Kidney (tissue), 14 donors: ENCODE results near the gene KREMEN2. TPM values are rescaled to one million over a fixed set of nuclear protein-coding genes. Genes with fewer than 3 reads are reported as not detected.

Experiments used
- DNase-seq, 5 donors: peaks; one replicate each; pipeline ENCODE4 v3.0.0-alpha.2; 2013 to 2020
- FAIRE-seq: peaks from 2 replicates; lab custom pipeline; 2012; peaks lifted over from hg19 to GRCh38; lab: Jason Lieb, UNC
- H3K27ac ChIP-seq, 2 donors: one replicate each; pipeline ENCODE4 v1.7.0; 2013; ENCODE audit warnings: low read depth in 2 of 2, low read length in 2 of 2, inconsistent platforms in 1 of 2
- H3K27me3 ChIP-seq: one replicate; pipeline ENCODE4 v1.7.1; 2013; ENCODE audit warnings: low read length, inconsistent platforms; ENCODE audit not compliant: control insufficient read depth, insufficient read depth
- H3K36me3 ChIP-seq, 3 donors: one replicate each; pipeline versions ENCODE4 v1.7.0 to v1.7.1; 2013; ENCODE audit warnings: low read length in 3 of 3, control low read depth in 1 of 3, inconsistent platforms in 1 of 3; ENCODE audit not compliant: insufficient read depth in 3 of 3, control insufficient read depth in 2 of 3
- H3K4me1 ChIP-seq, 3 donors: one replicate each; pipeline versions ENCODE4 v1.7.0 to v1.7.1; 2013; ENCODE audit warnings: low read length in 3 of 3, inconsistent platforms in 1 of 3, low read depth in 1 of 3; ENCODE audit not compliant: control insufficient read depth in 2 of 3, insufficient read depth in 2 of 3
- H3K4me3 ChIP-seq, 3 donors: one replicate each; pipeline versions ENCODE4 v1.7.0 to v1.8.1; 2013; ENCODE audit warnings: low read length in 3 of 3, control low read depth in 1 of 3, inconsistent platforms in 1 of 3
- H3K9ac ChIP-seq, 3 donors: one replicate each; pipeline versions ENCODE4 v1.7.0 to v1.7.1; 2013; ENCODE audit warnings: low read length in 3 of 3, control low read depth in 1 of 3, inconsistent platforms in 1 of 3
- H3K9me3 ChIP-seq, 3 donors: one replicate each; pipeline versions ENCODE4 v1.7.0 to v1.7.1; 2013; ENCODE audit warnings: low read length in 3 of 3, control low read depth in 1 of 3, inconsistent platforms in 1 of 3; ENCODE audit not compliant: control insufficient read depth in 2 of 3, insufficient read depth in 1 of 3
- intact Hi-C: fragments of 100-400 bp; cut with DNase I; formaldehyde crosslinking; loops from one replicate; pipeline ENCODE4 v1.11.1; 2022
- polyA plus RNA-seq: library from polyadenylated mRNA; stranded (reverse); fragments of 350-450 nt; fragmentation: Illumina TruSeq; extraction: RNeasy Lipid Tissue Mini Kit (QIAGEN cat#74804); gene quantifications from one replicate; pipeline ENCODE4 v1.2.3, GENCODE V29; 2014; ENCODE audit warnings: low read depth, low replicate concordance; ENCODE audit not compliant: insufficient read depth
- total RNA-seq: library from RNA; stranded (reverse); fragmentation: NEBNext Ultra II Directional; extraction: Animal tissue kit (Norgen Biotek cat#: 25700); gene quantifications from one replicate; pipeline ENCODE4 v1.2.1, GENCODE V29; 2021
- TF ChIP-seq, protein P1 (sequence below): IDR thresholded peaks from 3 replicates; pipeline ENCODE4 v1.5.1; 2012; ENCODE audit warnings: mild to moderate bottlenecking, moderate library complexity, borderline replicate concordance; ENCODE audit not compliant: insufficient read depth; ENCODE audit errors: extremely low read depth
- donor health status: control.
- donor health status: control.
- donor health status: control.
- donor health status: control.
- donor health status: control.
- donor health status: DM: yes; HTN: yes; CAD: no.
- donor health status: Normal renal cell carcinoma (clear cell type).

KREMEN2 gene
- total and polyA plus RNA-seq, 2 donors from 2014 or later = not detected

DNA sequence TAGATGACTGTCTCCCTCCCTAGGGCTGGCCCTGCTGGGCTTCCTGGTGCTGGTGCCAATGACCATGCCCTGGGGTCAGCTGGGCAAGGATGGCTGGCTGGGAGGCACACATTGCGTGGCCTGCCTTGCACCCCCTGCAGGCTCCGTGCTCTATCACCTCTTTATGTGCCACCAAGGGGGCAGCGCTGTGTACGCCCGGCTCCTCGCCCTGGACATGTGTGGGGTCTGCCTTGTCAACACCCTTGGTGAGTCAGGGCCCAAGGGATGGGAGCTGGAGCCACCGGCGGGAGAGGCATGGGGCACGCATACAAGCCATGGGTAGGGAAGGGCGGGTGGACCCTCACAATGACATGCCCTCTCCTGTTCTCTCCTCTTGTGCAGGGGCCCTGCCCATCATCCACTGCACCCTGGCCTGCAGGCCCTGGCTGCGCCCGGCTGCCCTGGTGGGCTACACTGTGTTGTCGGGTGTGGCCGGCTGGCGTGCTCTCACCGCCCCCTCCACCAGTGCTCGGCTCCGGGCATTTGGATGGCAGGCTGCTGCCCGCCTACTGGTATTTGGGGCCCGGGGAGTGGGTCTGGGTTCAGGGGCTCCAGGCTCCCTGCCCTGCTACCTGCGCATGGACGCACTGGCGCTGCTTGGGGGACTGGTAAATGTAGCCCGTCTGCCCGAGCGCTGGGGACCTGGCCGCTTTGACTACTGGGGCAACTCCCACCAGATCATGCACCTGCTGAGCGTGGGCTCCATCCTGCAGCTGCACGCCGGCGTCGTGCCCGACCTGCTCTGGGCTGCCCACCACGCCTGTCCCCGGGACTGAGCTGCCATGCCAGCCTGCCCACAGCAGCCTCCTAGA is 7.3 kb downstream of the KREMEN2 start:
- intact Hi-C loops = no loop called here
- TF ChIP-seq, protein P1, sequence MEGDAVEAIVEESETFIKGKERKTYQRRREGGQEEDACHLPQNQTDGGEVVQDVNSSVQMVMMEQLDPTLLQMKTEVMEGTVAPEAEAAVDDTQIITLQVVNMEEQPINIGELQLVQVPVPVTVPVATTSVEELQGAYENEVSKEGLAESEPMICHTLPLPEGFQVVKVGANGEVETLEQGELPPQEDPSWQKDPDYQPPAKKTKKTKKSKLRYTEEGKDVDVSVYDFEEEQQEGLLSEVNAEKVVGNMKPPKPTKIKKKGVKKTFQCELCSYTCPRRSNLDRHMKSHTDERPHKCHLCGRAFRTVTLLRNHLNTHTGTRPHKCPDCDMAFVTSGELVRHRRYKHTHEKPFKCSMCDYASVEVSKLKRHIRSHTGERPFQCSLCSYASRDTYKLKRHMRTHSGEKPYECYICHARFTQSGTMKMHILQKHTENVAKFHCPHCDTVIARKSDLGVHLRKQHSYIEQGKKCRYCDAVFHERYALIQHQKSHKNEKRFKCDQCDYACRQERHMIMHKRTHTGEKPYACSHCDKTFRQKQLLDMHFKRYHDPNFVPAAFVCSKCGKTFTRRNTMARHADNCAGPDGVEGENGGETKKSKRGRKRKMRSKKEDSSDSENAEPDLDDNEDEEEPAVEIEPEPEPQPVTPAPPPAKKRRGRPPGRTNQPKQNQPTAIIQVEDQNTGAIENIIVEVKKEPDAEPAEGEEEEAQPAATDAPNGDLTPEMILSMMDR = no peak
- Histone ChIP-seq H3K9me3 (no peaks in the 10 kb centered on the region), H3K27ac (no peak overlapping the region), H3K36me3 (no peaks in the 10 kb centered on the region), H3K4me1 (peaks cover 0 to 8% (median 0%) of the 10 kb centered on the region in 3 donors), H3K9ac (no peak overlapping the region), H3K27me3 (peaks cover 8% of the 10 kb centered on the region), H3K4me3 (no peak overlapping the region)
- DNase-seq (peak in 2 of 5 donors; percentile 58 to 72), FAIRE-seq (no peak)

DNA sequence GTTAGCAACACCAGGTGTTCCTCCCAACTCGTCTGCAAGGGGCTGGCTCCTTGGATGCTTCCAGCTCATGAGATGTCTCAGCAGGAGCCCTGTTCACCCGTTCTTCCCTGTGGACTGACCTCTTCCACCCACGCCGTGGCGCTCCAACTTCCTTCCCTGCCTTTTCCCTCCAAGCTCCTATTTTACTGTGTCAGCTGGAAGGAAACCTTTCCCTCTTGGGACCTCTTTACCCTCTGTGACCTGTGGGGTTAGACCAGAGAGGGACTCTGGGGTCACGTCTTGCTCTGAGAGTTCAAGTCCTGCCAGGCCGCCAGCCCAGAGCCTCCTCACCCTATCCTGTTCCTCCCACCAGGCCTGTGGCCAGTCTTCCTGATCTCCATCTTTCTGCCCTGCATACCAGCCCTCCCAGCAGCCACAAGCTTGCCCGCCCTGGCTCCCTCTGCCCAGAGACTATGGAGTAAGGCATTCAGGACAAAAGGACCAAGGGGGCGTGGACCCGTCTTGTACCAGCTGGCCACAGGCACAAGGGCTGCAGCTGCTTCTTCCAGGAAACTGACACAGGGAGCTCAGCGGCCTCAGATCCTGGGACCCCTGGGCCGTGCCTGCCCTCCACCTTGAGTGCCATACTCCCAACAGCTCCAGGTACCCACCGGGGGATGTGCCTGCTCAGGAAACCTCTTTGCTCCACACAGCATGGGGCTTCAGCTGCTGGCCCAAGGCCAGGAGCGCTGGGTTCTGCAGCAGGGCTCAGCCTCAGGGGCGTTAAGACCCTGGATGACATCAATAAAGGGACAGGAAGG is 8.1 kb downstream of the KREMEN2 start:
- H3K4me3 ChIP-seq = no peak overlapping the region
- H3K9ac ChIP-seq = no peak overlapping the region
- H3K27me3 ChIP-seq = peaks cover 8% of the 10 kb centered on the region
- H3K4me1 ChIP-seq = peaks cover 0 to 8% (median 0%) of the 10 kb centered on the region in 3 donors
- DNase-seq = peak in 2 of 5 donors; percentile 39 to 69
- TF ChIP-seq, protein P1 = no peak
- intact Hi-C loops = no loop called here
- no peaks in the 10 kb centered on the region for H3K9me3 ChIP-seq
- no peaks in the 10 kb centered on the region for H3K36me3 ChIP-seq
- no peak for FAIRE-seq
- H3K27ac ChIP-seq = no peak overlapping the region

DNA sequence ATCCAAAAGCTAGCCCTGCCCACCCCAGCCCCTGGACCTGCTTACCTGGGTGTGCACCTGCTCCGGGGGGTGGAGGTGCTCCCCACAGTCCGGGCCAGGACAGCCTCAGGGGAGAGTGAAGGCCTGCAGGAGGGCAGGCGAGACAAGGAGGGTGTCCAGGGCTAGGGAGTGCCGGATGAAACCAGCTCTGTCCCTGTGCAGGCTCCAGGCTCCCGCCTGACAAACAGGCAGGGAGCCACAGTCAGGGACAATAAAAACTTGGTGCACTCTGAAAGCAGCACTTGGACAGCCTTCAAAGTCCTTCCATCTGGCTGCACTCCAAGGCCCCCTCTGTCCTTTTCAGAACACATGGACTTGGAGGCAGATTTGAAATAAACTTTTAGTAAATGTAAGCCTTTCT is 9.0 kb downstream of the KREMEN2 start:
- Histone ChIP-seq H3K9me3 (no peaks in the 10 kb centered on the region), H3K36me3 (no peaks in the 10 kb centered on the region), H3K4me3 (no peak overlapping the region), H3K27ac (no peak overlapping the region), H3K9ac (no peak overlapping the region), H3K27me3 (peaks cover under 1% of the 10 kb centered on the region), H3K4me1 (peaks cover 0 to 8% (median 0%) of the 10 kb centered on the region in 3 donors)
- DNase-seq = peak in 2 of 5 donors; percentile 51 to 75
- FAIRE-seq = no peak
- intact Hi-C loops = no loop called here
- TF ChIP-seq, protein P1 = no peak
